Keratinocyte (primary cell): ENCODE data around the gene CALCOCO1. TPM values are rescaled to one million over a fixed set of nuclear protein-coding genes. Genes with fewer than 3 reads are reported as not detected.

Source experiments
- DNase-seq: peaks from one replicate; pipeline ENCODE4 v3.0.0-alpha.2; 2011; ENCODE audit warnings: low read depth, missing footprints, low spot score
- FAIRE-seq: peaks from 2 replicates; lab custom pipeline; 2011; peaks lifted over from hg19 to GRCh38; lab: Jason Lieb, UNC
- H2AFZ ChIP-seq: 2 replicates; pipeline ENCODE4 v1.6.0; 2012; ENCODE audit warnings: low read length, control low read depth, inconsistent platforms; ENCODE audit not compliant: control insufficient read depth
- H3K27ac ChIP-seq: 2 replicates; pipeline ENCODE4 v1.5.1; 2011; ENCODE audit warnings: low read length; ENCODE audit not compliant: control insufficient read depth, insufficient read depth
- H3K27me3 ChIP-seq: 3 replicates; pipeline ENCODE4 v1.6.0; 2011; ENCODE audit warnings: low read length; ENCODE audit not compliant: control insufficient read depth, insufficient read depth; ENCODE audit errors: extremely low read depth
- H3K36me3 ChIP-seq, 2 experiments: 2 replicates in 1 of 2; 3 replicates in 1 of 2; pipeline ENCODE4 v1.5.1; 2011; ENCODE audit warnings: low read length in 2 of 2, mild to moderate bottlenecking in 1 of 2; ENCODE audit not compliant: control insufficient read depth in 2 of 2, insufficient read depth in 2 of 2; ENCODE audit errors: extremely low read depth in 1 of 2
- H3K4me1 ChIP-seq: 3 replicates; pipeline ENCODE4 v1.5.1; 2011; ENCODE audit warnings: low read length; ENCODE audit not compliant: control insufficient read depth, insufficient read depth; ENCODE audit errors: extremely low read depth
- H3K4me2 ChIP-seq: 3 replicates; pipeline ENCODE4 v1.6.0; 2011; ENCODE audit warnings: low read depth, low read length; ENCODE audit not compliant: control insufficient read depth, insufficient read depth; ENCODE audit errors: extremely low read depth
- H3K4me3 ChIP-seq, 3 experiments: fragments of 200-600 bp in 1 of 3; sonication (generic) in 1 of 3; 2 replicates in 2 of 3; 3 replicates in 1 of 3; pipeline ENCODE4 v1.5.1; 2011 to 2016; ENCODE audit warnings: low read length in 3 of 3, mild to moderate bottlenecking in 3 of 3, control low read depth in 2 of 3, inconsistent platforms in 1 of 3, low read depth in 1 of 3, mixed read lengths in 1 of 3, mixed run types in 1 of 3, moderate library complexity in 1 of 3; ENCODE audit not compliant: control insufficient read depth in 2 of 3, insufficient read depth in 2 of 3; ENCODE audit errors: extremely low read depth in 1 of 3
- H3K79me2 ChIP-seq: 2 replicates; pipeline ENCODE4 v1.6.0; 2012; ENCODE audit warnings: low read length; ENCODE audit not compliant: control insufficient read depth, insufficient read depth
- H3K9ac ChIP-seq: 3 replicates; pipeline ENCODE4 v1.6.0; 2011; ENCODE audit warnings: low read length; ENCODE audit not compliant: control insufficient read depth, insufficient read depth; ENCODE audit errors: extremely low read depth
- H3K9me1 ChIP-seq: 3 replicates; pipeline ENCODE4 v1.6.0; 2011; ENCODE audit warnings: low read length; ENCODE audit not compliant: control insufficient read depth, insufficient read depth; ENCODE audit errors: extremely low read depth
- H3K9me3 ChIP-seq: 2 replicates; pipeline ENCODE4 v1.5.1; 2012; ENCODE audit warnings: low read depth, low read length; ENCODE audit not compliant: control insufficient read depth
- H4K20me1 ChIP-seq: 3 replicates; pipeline ENCODE4 v1.6.0; 2011; ENCODE audit warnings: low read length; ENCODE audit not compliant: control insufficient read depth, insufficient read depth; ENCODE audit errors: extremely low read depth
- EZH2 ChIP-seq: IDR thresholded peaks from one replicate; pipeline ENCODE4 v1.6.1; 2012; ENCODE audit warnings: inconsistent platforms, mild to moderate bottlenecking, low read length, moderate library complexity
- dilution Hi-C: fragments of 300-500 bp; cut with MboI; formaldehyde crosslinking; loops from one replicate; pipeline ENCODE4 v1.7.0; 2020; ENCODE audit warnings: low sequenced_read_pairs; ENCODE audit not compliant: extremely low pct_ligation_motif_present
- polyA plus RNA-seq, 5 experiments: library from polyadenylated mRNA; depleted of rRNA in 3 of 5; stranded (reverse) in 3 of 5; stranded (forward) in 1 of 5; unstranded in 1 of 5; fragments of >200 nt; gene quantifications; 1 replicate in 1 of 5; 2 replicates in 3 of 5; 3 replicates in 1 of 5; pipeline versions ENCODE4 v1.2.1 to v1.2.3, GENCODE V29; 2011 to 2012; ENCODE audit warnings: missing spikeins in 2 of 5, low read depth in 1 of 5, low replicate concordance in 1 of 5
- TF ChIP-seq, protein P1 (sequence below), 3 experiments: IDR thresholded peaks in 1 of 3; conservative IDR thresholded peaks in 1 of 3; optimal IDR thresholded peaks in 1 of 3; 2 replicates in 2 of 3; 3 replicates in 1 of 3; pipeline versions ENCODE3 to v1.5.1; 2011; ENCODE audit warnings: low read length in 3 of 3, mild to moderate bottlenecking in 3 of 3, moderate library complexity in 2 of 3, control low read depth in 1 of 3, inconsistent platforms in 1 of 3; ENCODE audit not compliant: insufficient read depth in 2 of 3; ENCODE audit errors: extremely low read depth in 1 of 3

Gene CALCOCO1
- polyA plus RNA-seq, 1 donor (not counting 4 experiments of a cell fraction or from before 2014, with no cell fraction given) = 67.3 TPM

DNA sequence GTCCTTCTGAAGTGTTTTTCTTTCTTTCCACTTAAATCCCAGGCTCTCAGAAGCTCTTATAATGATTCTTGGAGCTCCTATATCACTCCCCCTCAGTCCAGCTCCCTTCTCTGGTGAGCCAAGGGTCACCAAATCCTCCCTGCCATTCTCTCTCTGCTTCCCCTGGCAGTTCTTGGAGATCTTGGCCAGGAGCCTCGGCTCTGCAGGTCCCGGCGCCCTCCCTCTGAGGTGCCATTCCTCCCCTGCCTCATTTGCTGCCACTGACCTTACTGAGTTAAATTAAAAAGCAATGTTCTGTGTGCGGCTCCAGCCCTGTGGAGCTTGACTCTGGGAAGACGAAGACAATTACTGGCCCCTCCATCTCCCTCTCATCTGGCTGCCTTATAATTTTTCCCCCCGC, 17.5 kb upstream of the CALCOCO1 start:
- TF ChIP-seq EZH2 = no peak
- TF ChIP-seq, protein P1, sequence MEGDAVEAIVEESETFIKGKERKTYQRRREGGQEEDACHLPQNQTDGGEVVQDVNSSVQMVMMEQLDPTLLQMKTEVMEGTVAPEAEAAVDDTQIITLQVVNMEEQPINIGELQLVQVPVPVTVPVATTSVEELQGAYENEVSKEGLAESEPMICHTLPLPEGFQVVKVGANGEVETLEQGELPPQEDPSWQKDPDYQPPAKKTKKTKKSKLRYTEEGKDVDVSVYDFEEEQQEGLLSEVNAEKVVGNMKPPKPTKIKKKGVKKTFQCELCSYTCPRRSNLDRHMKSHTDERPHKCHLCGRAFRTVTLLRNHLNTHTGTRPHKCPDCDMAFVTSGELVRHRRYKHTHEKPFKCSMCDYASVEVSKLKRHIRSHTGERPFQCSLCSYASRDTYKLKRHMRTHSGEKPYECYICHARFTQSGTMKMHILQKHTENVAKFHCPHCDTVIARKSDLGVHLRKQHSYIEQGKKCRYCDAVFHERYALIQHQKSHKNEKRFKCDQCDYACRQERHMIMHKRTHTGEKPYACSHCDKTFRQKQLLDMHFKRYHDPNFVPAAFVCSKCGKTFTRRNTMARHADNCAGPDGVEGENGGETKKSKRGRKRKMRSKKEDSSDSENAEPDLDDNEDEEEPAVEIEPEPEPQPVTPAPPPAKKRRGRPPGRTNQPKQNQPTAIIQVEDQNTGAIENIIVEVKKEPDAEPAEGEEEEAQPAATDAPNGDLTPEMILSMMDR (optimal IDR thresholded peaks at IDR 0.05 in 1 of 3, IDR thresholded peaks at IDR 0.05 in 1 of 3, conservative IDR thresholded peaks at IDR 0.05 in 1 of 3; ENCODE audit: extremely low read depth in 1 of 3, insufficient read depth in 2 of 3, low read length in 3 of 3) = no peak
- dilution Hi-C loops = no loop called here
- H4K20me1 ChIP-seq = no peaks in the 10 kb centered on the region
- no peak overlapping the region for H3K9ac ChIP-seq
- H3K79me2 ChIP-seq = no peaks in the 10 kb centered on the region
- no peaks in the 10 kb centered on the region for H3K4me1 ChIP-seq
- no peaks in the 10 kb centered on the region for H3K36me3 ChIP-seq
- H3K4me3 ChIP-seq = no peak overlapping the region
- FAIRE-seq (no peak), DNase-seq (no peak)
- H3K9me1 ChIP-seq = no peaks in the 10 kb centered on the region
- H3K4me2 ChIP-seq = no peak overlapping the region
- no peaks in the 10 kb centered on the region for H3K9me3 ChIP-seq
- H2AFZ ChIP-seq = no peak overlapping the region
- H3K27ac ChIP-seq = no peak overlapping the region
- peaks cover 33% of the 10 kb centered on the region for H3K27me3 ChIP-seq

DNA sequence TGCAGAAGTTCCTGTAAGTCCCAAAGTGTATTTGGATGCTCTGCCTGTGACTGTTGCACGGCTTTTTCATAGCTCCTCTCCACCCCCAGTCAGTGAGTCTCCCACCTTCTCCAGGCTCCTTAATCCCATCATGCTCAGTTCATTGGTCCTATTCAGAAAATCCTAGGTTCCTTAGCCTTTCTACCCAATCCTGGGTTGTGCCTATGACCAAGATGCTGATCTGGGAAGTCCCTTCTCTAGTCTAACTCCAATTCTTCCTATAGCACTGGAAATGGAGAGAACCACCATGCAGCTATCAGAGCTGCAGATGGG, 16.8 kb upstream of the CALCOCO1 start:
- dilution Hi-C loops = no loop called here
- H3K4me3 ChIP-seq = no peak overlapping the region
- no peak overlapping the region for H2AFZ ChIP-seq
- H3K27ac ChIP-seq = no peak overlapping the region
- no peak overlapping the region for H3K4me2 ChIP-seq
- no peaks in the 10 kb centered on the region for H3K36me3 ChIP-seq
- H4K20me1 ChIP-seq = no peaks in the 10 kb centered on the region
- no peak for TF ChIP-seq EZH2
- TF ChIP-seq, protein P1 (optimal IDR thresholded peaks at IDR 0.05 in 1 of 3, IDR thresholded peaks at IDR 0.05 in 1 of 3, conservative IDR thresholded peaks at IDR 0.05 in 1 of 3; ENCODE audit: extremely low read depth in 1 of 3, insufficient read depth in 2 of 3, low read length in 3 of 3) = no peak
- no peak overlapping the region for H3K9ac ChIP-seq
- H3K4me1 ChIP-seq = no peaks in the 10 kb centered on the region
- H3K9me1 ChIP-seq = no peaks in the 10 kb centered on the region
- H3K79me2 ChIP-seq = no peaks in the 10 kb centered on the region
- peaks cover 35% of the 10 kb centered on the region for H3K27me3 ChIP-seq
- DNase-seq (no peak), FAIRE-seq (no peak)
- no peaks in the 10 kb centered on the region for H3K9me3 ChIP-seq
